GM19099 (cell line): ENCODE measurements around the gene MAGI1.

Experiments used
- POLR2A ChIP-seq: IDR thresholded peaks from 3 replicates; pipeline ENCODE4 v1.6.1; 2011; ENCODE audit warnings: low read depth; ENCODE audit not compliant: insufficient read length; ENCODE audit errors: extremely low read depth

MAGI1 gene

DNA sequence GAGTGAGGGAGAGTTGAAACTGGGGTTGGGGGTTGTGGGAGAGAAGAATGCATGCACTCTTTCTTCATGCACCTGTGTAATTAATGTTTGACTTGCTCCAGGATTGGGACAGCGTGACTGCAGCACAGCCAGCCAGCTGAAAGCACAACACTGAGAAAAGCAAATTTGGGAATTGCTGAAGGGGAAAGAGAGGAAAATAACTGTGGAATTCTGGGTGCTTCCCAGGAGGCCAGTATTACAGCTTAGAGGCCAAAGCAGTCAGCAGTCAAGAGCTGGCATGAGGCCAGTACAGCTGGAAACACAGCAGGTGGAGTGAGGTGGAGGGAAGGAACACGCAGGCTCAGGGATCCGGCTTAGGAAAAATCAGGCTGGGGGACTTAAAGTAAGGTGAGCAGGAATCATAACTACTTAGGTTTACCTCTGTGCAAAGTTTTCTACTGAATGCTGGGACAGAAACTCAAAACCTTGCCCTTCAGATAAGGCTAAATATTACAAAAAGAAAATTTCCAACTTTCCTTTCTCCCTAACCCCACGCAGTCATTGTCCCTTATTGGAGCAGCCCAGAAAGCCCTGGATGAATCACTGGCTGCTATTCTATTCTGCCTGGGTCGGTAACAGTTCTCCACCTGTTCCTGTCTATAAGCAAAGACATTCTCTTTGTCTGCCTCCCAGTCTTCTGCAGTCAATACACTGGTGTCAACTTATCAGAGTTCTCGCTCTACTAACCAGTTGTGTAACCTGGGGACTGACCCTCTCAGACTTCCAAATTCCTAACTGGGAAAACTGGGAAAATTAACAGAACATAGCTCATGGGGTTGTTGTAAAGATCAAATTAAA lies 167.2 kb downstream of the MAGI1 start:
- TF ChIP-seq POLR2A: no peak

DNA sequence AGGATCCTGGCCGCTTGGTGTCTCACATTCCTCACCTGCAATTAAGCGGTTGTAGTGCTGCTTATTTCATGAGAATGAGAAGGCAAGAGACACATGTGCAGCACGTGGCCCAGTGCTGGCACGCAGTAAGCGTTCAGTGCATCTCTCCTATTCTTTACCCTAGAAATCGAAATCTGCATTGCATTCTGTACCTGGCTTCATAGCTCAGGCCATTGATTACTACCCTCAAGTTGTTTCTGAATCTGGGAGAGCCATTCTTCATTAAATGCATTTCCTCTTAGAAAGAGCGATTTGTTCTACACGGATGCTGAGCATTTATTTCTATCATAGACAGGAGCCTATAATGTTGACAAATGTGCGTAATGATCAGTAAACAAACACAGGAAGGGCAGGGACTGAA lies 168.9 kb downstream of the MAGI1 start:
- no peak for TF ChIP-seq POLR2A

DNA sequence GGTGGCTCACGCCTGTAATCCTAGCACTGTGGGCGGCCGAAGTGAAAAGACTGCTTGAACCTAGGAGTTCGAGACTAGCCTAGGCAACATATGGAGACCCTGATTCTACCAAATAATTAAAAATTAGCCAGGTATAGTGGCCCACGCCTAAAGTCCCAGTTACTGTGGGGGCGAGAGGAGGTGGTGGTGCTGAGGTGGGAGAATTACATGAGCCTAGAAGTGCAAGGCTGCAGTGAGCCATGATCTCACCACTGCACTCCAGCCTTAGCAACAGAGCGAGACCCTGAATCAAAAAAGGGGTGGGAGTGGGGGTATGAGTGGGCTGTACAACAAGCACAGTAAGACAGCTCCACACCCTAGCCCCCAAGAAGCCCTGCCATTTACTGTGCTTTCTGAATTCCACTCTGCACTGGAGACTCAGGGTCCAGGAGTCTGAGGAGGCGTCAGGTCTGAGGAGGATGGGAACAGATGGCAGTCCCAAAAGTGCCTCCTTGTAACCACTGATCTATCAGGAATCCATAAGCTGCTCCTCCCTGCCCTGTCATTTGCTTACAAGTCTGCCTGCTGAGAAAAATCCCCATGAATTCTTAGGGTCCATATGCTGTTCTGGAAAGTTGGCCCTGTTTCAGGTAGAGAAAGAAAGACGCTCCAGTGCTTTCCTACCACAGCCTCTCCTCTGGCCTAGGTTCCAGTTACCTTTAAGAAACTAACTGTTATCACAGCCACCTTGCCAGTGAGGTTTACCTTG lies 171.1 kb downstream of the MAGI1 start:
- no peak for TF ChIP-seq POLR2A

DNA sequence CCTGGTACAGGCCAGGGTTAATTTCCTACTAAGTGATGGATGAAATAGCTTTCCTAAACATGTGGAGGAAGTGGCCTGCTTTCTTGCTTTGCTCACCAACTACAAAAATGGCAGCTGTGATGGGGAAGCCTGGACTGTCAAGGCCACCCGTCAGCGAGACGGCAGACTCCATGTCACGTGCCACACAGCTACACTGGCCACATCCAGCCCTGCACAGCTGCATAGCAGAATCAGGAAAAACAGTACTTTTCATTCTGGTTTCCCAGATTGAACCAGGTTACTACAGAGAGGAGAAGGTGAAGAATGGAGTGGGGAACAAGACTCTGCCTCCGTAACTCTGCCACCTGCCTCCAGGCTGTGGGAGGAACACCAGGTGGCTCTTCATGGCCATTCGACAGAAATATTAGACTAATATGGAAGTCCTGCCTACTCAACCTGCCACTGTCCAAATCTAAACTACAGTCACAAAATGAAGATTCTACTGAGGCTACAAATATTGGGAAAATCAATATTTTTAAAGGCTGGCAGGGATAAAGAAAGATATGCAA lies 174.3 kb downstream of the MAGI1 start:
- no peak for TF ChIP-seq POLR2A

DNA sequence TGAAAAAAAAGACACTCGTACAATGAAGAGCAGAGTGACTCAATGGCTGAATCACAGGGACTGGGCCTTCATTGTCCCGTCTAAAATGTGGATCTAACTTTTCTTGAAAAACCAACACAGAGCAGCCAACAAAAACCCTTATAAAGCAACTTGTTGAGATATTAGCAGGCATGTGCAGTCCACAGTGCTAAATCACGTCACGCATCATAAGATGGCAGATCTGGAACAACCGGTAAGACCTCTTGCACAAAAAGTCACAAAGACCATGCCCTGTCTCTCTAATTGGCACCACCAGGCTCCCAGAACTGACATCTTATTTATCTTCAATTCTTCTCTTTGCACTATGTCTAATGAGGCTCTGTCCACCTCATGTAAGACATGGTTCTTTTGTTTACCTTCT lies 177.0 kb downstream of the MAGI1 start:
- TF ChIP-seq POLR2A: no peak

DNA sequence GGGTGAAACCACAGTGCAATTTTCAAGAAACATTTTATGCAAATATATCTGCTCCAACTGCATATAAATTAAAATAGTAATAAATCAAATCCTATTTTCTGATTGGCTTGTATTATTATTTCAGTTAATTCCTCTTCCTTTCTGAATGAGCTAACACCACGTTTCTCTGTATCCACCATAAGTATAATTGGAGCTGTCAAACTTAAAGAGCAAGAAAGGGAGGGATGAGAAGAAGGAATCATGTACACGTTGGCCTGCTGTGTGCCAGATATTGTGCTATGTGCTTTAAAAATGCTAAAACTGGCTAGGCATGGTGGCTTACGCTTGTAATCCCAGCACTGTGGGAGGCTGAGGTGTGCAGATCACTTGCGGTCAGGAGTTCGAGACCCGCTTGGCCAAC lies 180.0 kb downstream of the MAGI1 start:
- no peak for TF ChIP-seq POLR2A

DNA sequence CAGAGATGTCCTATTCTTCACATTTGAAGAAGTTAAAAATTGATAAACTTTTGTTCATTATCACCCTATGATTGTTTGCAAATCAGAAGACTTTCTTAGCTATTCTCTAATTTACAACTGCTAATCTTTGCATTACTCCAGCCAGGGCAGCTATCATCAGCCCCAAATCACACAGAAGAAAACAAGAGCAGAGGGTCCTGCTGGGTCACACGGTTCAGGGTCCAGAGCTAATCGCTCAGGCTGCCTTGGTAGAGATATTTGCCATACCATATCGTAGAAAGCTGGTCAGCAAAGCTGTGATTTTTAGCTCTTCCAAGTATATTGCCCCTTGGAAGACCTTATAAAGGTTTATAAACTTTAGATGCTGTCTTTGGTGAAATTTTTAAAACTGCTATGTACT lies 181.4 kb downstream of the MAGI1 start:
- no peak for TF ChIP-seq POLR2A

DNA sequence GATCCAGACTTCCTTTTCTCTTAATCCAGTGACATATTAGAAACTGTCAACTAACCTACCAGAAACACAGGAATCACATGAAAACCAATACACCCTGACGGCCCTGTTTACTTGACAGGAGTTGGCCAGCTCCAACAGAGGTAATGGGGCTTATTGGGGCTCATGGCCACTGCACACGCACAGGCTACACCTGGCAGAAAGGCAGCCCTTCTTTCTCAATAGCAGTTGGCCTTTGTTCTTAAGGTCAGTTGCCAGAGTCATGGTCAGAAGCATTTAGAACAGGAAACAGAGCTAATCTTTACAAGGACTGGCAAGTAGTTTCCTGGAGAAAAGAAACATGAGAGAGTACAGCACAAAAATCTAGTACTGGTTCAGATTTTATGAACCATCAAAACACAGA lies 181.8 kb downstream of the MAGI1 start:
- no peak for TF ChIP-seq POLR2A

DNA sequence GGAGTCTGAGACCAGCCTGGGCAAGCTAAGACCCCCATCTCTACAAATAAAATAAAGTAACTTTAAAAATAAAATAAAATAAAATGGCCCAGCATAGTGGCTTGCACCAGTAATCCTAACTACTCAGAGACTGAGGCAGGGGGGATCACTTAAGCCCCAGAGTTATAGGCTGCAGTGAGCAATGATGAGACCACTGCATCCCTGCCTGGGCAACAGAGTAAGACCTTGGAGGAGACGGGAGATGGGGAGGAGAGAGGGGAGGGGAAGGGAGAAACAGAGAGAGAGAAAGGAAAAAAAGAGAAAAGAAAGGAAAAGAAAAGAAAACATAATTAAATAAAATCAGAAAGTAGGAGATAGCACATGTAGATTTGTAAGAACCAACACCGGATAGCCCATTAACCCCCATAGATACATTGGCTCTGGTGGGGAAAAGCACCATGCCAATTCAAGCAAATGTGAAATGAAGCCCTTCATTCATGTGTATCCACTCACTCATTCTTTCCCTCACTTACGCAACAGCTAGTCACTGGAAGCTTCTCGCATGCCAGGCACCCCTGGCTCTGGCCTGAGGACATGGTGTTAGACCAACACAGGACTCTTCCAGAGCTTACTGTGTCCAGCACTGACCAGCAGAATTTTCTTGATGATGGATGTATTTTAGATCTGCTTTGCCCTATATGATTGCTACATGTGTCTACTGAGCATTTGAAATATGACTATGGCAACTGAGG lies 183.2 kb downstream of the MAGI1 start:
- no peak for TF ChIP-seq POLR2A

DNA sequence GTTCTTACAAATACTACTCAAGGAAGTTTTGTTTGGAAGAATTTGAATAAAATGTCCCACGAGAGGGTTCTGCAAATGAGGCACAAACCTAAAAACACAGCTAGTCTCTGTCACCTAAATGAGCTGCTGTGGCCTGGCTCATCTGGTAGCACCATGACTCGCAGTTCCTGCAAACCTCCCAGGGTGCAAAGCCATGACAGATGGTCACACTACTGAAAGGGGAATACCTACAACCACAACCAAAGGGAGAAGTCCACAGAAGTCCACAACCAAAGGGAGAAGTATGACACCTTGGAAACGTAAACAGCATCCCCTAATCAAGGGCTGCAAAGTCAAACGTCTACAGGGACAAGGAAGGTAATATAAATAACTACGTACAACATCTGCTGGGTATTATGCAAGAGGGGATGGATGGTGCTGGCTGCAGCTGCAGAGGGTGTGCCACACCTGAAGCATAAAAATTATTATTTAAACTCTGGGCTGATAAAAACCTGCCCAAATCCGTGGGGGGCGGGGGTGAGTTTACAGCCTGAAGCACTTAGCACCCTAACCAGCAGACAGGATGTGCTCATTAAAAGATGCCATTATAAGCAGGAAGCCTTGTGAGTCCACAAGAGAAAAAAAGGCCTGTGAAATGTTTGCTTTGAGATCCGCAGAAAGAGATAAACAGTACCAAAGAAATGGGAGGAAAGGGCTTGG lies 184.0 kb downstream of the MAGI1 start:
- TF ChIP-seq POLR2A: no peak

DNA sequence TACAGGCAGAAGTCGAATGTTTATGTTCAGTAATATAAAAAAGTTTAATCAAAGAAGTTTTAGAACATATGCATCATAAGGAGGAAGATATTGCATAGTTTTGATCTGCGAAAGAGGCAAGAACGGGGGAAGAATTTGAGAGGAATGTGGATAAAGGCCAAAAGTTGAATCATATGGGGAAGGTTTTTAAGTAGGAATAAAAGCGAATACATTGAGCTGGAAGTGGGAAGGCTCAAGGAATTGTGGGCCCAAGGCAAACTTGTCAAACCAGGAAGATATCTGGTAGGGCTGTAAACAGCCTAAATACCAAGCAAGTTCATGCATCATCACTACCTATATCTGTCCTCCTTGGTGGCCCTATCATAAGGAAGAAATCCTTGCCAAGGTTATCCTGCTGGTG lies 186.9 kb downstream of the MAGI1 start:
- TF ChIP-seq POLR2A: no peak

DNA sequence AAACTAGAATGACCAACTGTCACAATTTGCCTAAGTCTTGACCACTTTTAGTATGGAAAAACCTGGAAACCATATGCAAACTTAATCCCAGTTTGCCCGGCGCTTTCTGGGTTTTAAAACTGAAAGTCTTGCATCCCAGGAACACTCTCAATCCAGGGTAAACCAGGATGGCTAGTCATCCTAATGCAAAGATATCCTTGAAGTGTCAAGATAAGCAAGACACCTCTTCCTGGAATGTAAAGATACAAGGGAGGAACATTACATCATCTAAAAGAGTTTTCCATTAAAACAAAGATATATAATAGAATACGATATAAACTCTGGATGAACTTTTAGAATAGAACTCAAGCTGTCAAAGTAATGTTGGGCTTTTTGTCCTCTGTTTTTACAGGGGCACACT lies 188.5 kb downstream of the MAGI1 start:
- no peak for TF ChIP-seq POLR2A

DNA sequence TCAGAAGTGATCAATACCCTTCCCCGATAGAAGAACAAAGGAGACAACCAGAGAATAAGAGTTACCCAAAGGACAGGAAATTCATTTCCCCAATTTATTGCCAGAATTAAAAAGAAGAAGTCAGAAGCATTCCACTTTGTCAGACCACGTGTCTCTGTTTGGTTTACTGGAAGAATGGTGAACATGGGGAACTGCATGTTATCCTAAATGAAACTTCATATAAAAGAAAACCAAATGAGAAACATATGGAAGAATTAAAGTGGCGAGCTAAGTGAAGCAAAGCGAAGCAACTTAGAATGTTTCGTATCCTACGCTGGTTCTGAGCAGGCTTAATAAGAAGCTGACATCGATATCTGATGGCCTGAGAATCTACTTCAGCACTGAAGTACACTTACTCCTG lies 190.7 kb downstream of the MAGI1 start:
- TF ChIP-seq POLR2A: no peak

DNA sequence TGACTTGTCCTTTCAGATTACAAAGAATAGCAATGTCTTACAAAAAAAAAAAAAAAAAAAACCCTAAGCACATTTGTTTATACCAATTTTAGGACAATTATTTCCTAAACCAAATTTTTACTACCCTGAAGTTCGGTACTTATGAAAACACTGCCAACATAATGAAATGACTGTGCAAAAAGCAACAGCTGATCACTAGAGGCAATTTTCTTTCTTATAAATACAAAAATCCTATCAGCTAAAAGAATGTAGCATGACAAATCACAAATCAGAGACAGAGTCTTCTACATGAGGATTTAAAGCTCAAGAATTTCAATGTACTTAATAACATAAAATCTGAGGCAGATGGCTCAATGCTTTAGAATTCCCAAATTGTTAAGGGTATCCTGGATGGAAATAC lies 191.8 kb downstream of the MAGI1 start:
- TF ChIP-seq POLR2A: no peak

DNA sequence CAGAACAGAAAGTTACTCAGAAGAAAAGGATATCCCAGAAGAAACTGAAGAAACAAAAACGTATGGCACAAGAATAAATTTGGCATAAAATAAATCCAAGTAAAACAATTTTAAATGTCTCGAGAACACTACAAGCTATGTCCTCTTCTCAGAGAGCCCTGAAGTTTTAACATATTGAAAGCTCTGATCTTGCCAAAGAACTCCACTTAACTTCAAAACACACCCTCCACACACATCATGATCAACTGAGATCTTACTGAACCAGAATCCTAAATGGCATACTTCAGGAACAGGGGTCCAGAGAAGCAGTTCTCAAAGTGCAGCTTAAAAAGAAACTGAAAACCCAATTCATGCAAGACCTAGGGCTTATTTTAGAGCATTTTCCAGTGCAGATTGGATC lies 194.3 kb downstream of the MAGI1 start:
- TF ChIP-seq POLR2A: no peak
